Measurements from ENCODE around the gene ZNF524. TPM values are rescaled to one million over a fixed set of nuclear protein-coding genes. Genes with fewer than 3 reads are reported as not detected.

ZNF524 gene
- total and polyA plus RNA-seq, 7 donors, result 24.5 to 49.2 (median 37.1) TPM

DNA sequence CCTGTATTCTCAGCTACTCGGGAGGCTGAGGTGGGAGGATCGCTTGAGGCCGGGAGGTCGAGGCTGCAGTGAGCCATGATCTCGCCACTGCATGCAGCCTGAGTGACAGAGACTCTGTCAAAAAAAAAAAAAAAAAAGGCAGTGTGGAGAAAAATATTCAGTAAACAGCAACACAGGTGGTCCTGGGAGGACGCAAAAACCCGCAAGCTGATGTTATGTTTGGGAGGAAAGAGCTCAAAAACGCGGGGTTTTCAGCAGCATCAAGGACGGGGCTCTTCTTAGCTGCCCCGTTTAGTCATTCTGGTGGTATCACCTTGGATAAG lies 24.9 kb downstream of the ZNF524 start:
- H3K27ac ChIP-seq, result peak overlapping the region; percentile 91 to 97 (median 94)
- WGBS, 2 donors, result 34 to 45% methylated on average over 11 of the region's 11 CpGs

DNA sequence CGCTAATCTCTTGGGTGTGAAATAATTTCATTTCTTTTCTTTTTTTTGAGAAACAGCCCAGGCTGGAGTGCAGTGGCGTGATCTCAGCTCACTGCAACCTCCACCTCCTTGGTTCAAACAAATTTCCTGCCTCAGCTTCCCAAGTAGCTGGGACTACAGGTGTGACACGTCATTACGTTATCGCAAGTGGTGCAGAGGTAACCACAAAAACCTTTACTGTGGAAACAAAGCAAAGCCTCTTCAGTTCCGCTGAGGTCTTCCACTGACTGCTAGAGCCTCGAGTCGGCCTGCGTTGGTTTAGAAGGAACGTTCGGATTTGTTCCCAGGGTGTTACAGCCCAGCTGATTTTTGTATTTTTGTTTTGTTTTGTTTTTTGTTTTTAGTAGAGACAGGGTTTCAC lies 26.3 kb downstream of the ZNF524 start:
- Histone ChIP-seq H3K4me3 (no peak overlapping the region), H3K27ac (no peak overlapping the region), H3K36me3 (peaks cover 0 to 10% (median 3%) of the 10 kb centered on the region in 4 donors), H3K4me1 (peaks cover 0 to 14% (median 13%) of the 10 kb centered on the region in 4 donors), H3K27me3 (no peaks in the 10 kb centered on the region), H3K9me3 (no peaks in the 10 kb centered on the region)
- TF ChIP-seq, protein P1, sequence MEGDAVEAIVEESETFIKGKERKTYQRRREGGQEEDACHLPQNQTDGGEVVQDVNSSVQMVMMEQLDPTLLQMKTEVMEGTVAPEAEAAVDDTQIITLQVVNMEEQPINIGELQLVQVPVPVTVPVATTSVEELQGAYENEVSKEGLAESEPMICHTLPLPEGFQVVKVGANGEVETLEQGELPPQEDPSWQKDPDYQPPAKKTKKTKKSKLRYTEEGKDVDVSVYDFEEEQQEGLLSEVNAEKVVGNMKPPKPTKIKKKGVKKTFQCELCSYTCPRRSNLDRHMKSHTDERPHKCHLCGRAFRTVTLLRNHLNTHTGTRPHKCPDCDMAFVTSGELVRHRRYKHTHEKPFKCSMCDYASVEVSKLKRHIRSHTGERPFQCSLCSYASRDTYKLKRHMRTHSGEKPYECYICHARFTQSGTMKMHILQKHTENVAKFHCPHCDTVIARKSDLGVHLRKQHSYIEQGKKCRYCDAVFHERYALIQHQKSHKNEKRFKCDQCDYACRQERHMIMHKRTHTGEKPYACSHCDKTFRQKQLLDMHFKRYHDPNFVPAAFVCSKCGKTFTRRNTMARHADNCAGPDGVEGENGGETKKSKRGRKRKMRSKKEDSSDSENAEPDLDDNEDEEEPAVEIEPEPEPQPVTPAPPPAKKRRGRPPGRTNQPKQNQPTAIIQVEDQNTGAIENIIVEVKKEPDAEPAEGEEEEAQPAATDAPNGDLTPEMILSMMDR (IDR thresholded peaks at IDR 0.05), result no peak
- no peak for TF ChIP-seq EP300 (IDR thresholded peaks at IDR 0.05)
- no peak for TF ChIP-seq POLR2A (IDR thresholded peaks at IDR 0.05)
- TF ChIP-seq POLR2AphosphoS5 (IDR thresholded peaks at IDR 0.05), result no peak
- intact Hi-C loops (cut with DNase I), result no loop called here
- WGBS, 2 donors, result 78 to 87% methylated on average over 11 of the region's 11 CpGs
- DNase-seq, result no peak

More for the DNA sequence above, 24.9 kb downstream of the ZNF524 start:
- no peak for DNase-seq
- peak overlapping the region; percentile 63 to 68 (median 64) for H3K4me3 ChIP-seq
- H3K4me1 ChIP-seq, result peaks cover 0 to 14% (median 13%) of the 10 kb centered on the region in 4 donors
- no peaks in the 10 kb centered on the region for H3K9me3 ChIP-seq
- TF ChIP-seq POLR2AphosphoS5 (IDR thresholded peaks at IDR 0.05), result no peak
- TF ChIP-seq EP300 (IDR thresholded peaks at IDR 0.05), result no peak
- TF ChIP-seq POLR2A (IDR thresholded peaks at IDR 0.05), result no peak
- TF ChIP-seq, protein P1 (IDR thresholded peaks at IDR 0.05), result no peak
- H3K36me3 ChIP-seq, result peaks cover 0 to 16% (median 6%) of the 10 kb centered on the region in 4 donors
- intact Hi-C loops (cut with DNase I), result no loop called here
- no peaks in the 10 kb centered on the region for H3K27me3 ChIP-seq

DNA sequence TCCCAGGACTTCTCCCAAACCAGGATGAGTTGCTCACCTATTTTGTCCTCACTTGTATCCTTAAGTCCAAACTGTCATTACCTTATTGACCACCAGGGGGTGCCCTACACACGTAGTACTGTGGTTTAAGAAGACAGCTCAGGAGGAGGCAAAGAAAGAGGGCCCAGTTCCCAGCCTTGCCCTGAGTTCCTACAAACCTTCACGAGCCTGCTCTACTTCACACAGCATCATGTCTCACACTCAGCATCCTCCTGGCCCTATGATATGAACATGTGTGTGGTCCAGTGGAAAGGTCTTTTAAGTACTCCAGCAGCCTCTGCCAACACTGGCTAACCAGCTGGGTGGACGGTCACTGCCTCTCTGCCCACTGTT lies 32.4 kb downstream of the ZNF524 start:
- intact Hi-C loops (cut with DNase I), result loop anchor here (2.0 kb wide), 1 partner anchor 116 kb away; no protein-coding TSS in a partner anchor
- WGBS, 2 donors, result 28 to 31% methylated on average over 3 of the region's 3 CpGs

DNA sequence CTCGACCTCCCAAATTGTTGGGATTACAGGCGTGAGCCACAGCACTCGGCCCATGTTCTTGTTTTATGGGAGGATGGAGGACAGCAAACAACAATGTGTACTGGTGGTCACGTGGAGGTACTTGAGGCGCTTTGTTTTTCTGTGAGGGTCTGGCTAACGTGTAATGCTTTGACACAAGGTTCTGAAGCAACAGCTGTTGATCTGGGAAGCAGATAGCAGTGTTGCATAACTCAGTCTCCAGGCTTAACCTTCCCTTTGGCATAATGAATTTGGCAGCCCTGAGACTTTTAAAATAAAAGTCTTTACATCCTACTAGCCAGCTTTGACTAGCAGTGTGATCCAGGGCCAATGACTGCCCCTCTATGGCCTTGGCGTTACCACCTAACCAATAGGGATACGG lies 33.8 kb downstream of the ZNF524 start:
- Histone ChIP-seq H3K4me3 (peak overlapping the region in 1 of 4 donors; percentile 98), H3K27me3 (no peaks in the 10 kb centered on the region), H3K36me3 (peaks cover 0 to 7% (median 0%) of the 10 kb centered on the region in 4 donors), H3K9me3 (no peaks in the 10 kb centered on the region), H3K4me1 (peaks cover 0 to 47% (median 41%) of the 10 kb centered on the region in 4 donors), H3K27ac (peak overlapping the region; percentile 88 to 98 (median 97))
- DNase-seq, result no peak
- no peak for TF ChIP-seq EP300 (IDR thresholded peaks at IDR 0.05)
- peak in 1 of 4 donors; percentile 8 for TF ChIP-seq POLR2AphosphoS5 (IDR thresholded peaks at IDR 0.05)
- 80 to 85% methylated on average over 8 of the region's 8 CpGs for WGBS, 2 donors
- intact Hi-C loops (cut with DNase I), result loop anchor here (2.0 kb wide), 2 partner anchors 53 to 117 kb away; partner anchors contain the start of gene ZNF579

More for the DNA sequence above, 32.4 kb downstream of the ZNF524 start:
- DNase-seq, result peak; percentile 96
- Histone ChIP-seq H3K4me3 (no peak overlapping the region), H3K36me3 (no peaks in the 10 kb centered on the region), H3K4me1 (peaks cover 0 to 34% (median 32%) of the 10 kb centered on the region in 4 donors), H3K27ac (peak overlapping the region; percentile 69 to 98 (median 75)), H3K27me3 (no peaks in the 10 kb centered on the region), H3K9me3 (no peaks in the 10 kb centered on the region)
- TF ChIP-seq, protein P1 (IDR thresholded peaks at IDR 0.05), result peak; percentile 85 to 95 (median 92)
- no peak for TF ChIP-seq EP300 (IDR thresholded peaks at IDR 0.05)

DNA sequence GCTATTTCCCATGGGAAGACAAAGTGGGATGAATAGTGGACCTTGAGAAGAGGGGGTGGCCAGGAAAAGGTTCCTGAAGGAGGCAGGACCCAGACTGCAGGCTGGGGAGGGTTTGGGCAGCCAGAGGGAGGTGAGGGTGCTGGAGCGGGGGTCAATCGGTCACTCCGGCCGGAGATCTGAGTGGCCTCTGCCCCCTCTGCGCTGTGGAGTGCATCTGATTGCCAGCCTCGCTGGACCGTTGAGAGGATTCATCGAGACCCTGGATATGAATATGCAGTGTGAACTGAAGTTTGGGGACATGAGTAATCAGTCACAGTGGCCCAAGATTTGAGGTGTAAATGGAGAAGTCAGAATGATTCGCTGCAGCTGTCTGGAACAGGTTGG lies 35.2 kb downstream of the ZNF524 start:
- no peak for DNase-seq
- Histone ChIP-seq H3K4me3 (peak overlapping the region; percentile 68 to 100 (median 91)), H3K27ac (peak overlapping the region; percentile 88 to 98 (median 97)), H3K4me1 (peaks cover 0 to 62% (median 56%) of the 10 kb centered on the region in 4 donors), H3K36me3 (peaks cover 0 to 7% (median 0%) of the 10 kb centered on the region in 4 donors), H3K9me3 (no peaks in the 10 kb centered on the region), H3K27me3 (no peaks in the 10 kb centered on the region)
- TF ChIP-seq EP300 (IDR thresholded peaks at IDR 0.05), result no peak
- TF ChIP-seq, protein P1 (IDR thresholded peaks at IDR 0.05), result no peak
- WGBS, 2 donors, result 4 to 11% methylated on average over 9 of the region's 9 CpGs
- intact Hi-C loops (cut with DNase I), result loop anchor here (1.0 to 2.0 kb wide), 2 partner anchors 18 to 55 kb away; partner anchors contain the start of gene ZNF579
